GM12878 (cell line): ENCODE measurements around the gene MGST3. TPM values are rescaled to one million over a fixed set of nuclear protein-coding genes. Genes with fewer than 3 reads are reported as not detected.

Experiments used
- ATAC-seq: fragments of 200-7000 bp; cut with Tn5 transposase; 3 replicates; pipeline ENCODE4 v1.9.1; 2020; ENCODE audit warnings: mild to moderate bottlenecking, moderate library complexity
- BruUV-seq: library from RNA; stranded (reverse); fragments of 400-500 nt; replicated peaks from 2 replicates; lab custom pipeline; 2021; lab: Mats Ljungman, UMichigan
- CTCF ChIA-PET: fragments of 300-600 bp; sonication (Branson Sonifier 250); formaldehyde crosslinking; extraction: SDS; loops from one replicate; lab custom pipeline; 2021; ENCODE audit warnings: inconsistent platforms; lab: Yijun Ruan, JAX
- POLR2A ChIA-PET: fragments of 350-600 bp; formaldehyde crosslinking; extraction: SDS; loops from one replicate; lab custom pipeline; 2021; ENCODE audit warnings: inconsistent platforms; lab: Charles Lee
- RAD21 ChIA-PET: fragments of 300-600 bp; sonication (Branson Sonifier 250); formaldehyde crosslinking; loops from one replicate; lab custom pipeline; 2023; ENCODE audit warnings: antibody characterized with exemption; ENCODE audit not compliant: unreplicated experiment; lab: Charles Lee
- SMC1A ChIA-PET: fragments of 300-600 bp; sonication (Branson Sonifier 250); formaldehyde crosslinking; loops from one replicate; lab custom pipeline; 2023; ENCODE audit not compliant: unreplicated experiment, uncharacterized antibody; lab: Charles Lee
- DNase-seq: peaks from one replicate; pipeline ENCODE4 v3.0.0-alpha.2; 2011; ENCODE audit warnings: low read depth, low spot score
- FAIRE-seq: peaks from 3 replicates; lab custom pipeline; 2011; peaks lifted over from hg19 to GRCh38; lab: Jason Lieb, UNC
- H2AFZ ChIP-seq: 2 replicates; pipeline ENCODE4 v1.6.0; 2011; ENCODE audit warnings: low read depth, low read length, control low read depth; ENCODE audit not compliant: control insufficient read depth
- H3K27ac ChIP-seq: 2 replicates; pipeline ENCODE4 v1.5.1; 2011; ENCODE audit warnings: control low read depth; ENCODE audit not compliant: control insufficient read depth, insufficient read depth
- H3K27me3 ChIP-seq, 2 experiments: replicated peaks in 1 of 2; 2 replicates each; pipeline versions ENCODE4 v1.6.0 to v1.6.1; 2011; ENCODE audit warnings: low read length in 1 of 2; ENCODE audit not compliant: control insufficient read depth in 2 of 2, insufficient read depth in 2 of 2
- H3K36me3 ChIP-seq, 2 experiments: 2 replicates each; pipeline ENCODE4 v1.5.1; 2011; ENCODE audit warnings: low read length in 1 of 2; ENCODE audit not compliant: control insufficient read depth in 2 of 2, insufficient read depth in 2 of 2
- H3K4me1 ChIP-seq: 2 replicates; pipeline ENCODE4 v1.6.1; 2011; ENCODE audit warnings: mild to moderate bottlenecking, low read length, moderate library complexity, mixed read lengths; ENCODE audit not compliant: control insufficient read depth, insufficient read depth
- H3K4me2 ChIP-seq: 2 replicates; pipeline ENCODE4 v1.6.0; 2011; ENCODE audit warnings: control low read depth; ENCODE audit not compliant: control insufficient read depth, insufficient read depth
- H3K4me3 ChIP-seq: fragments of 200-600 bp; sonication (generic); 2 replicates; pipeline ENCODE4 v1.5.1; 2016
- H3K79me2 ChIP-seq: 2 replicates; pipeline ENCODE4 v1.6.0; 2011; ENCODE audit warnings: low read length; ENCODE audit not compliant: control insufficient read depth, insufficient read depth
- H3K9ac ChIP-seq: 2 replicates; pipeline ENCODE4 v1.8.0; 2011; ENCODE audit warnings: low read length, control low read depth, mixed read lengths; ENCODE audit not compliant: control insufficient read depth, insufficient read depth
- H3K9me3 ChIP-seq: replicated peaks from 3 replicates; pipeline ENCODE4 v1.5.1; 2011; ENCODE audit warnings: mild to moderate bottlenecking, low read length; ENCODE audit not compliant: control insufficient read depth, insufficient read depth
- H4K20me1 ChIP-seq: 2 replicates; pipeline ENCODE4 v1.6.0; 2011; ENCODE audit not compliant: control insufficient read depth, insufficient read depth
- HDAC6 ChIP-seq: fragments of 200-600 bp; sonication (generic); IDR thresholded peaks from one replicate; pipeline ENCODE4 v1.8.0; 2017; ENCODE audit warnings: antibody characterized with exemption; ENCODE audit not compliant: unreplicated experiment
- NFIC ChIP-seq: IDR thresholded peaks from 2 replicates; pipeline ENCODE4 v1.6.1; 2012; ENCODE audit warnings: low read depth, mild to moderate bottlenecking, inconsistent platforms, low read length, moderate library complexity
- PML ChIP-seq: IDR thresholded peaks from 2 replicates; pipeline ENCODE4 v1.6.1; 2012; ENCODE audit warnings: low read length, inconsistent platforms
- POU2F2 ChIP-seq: IDR thresholded peaks from 3 replicates; pipeline ENCODE4 v1.6.1; 2011; ENCODE audit warnings: low read depth, mild to moderate bottlenecking, low read length, borderline replicate concordance
- RB1 ChIP-seq: fragments of 450-650 bp; formaldehyde crosslinking; IDR thresholded peaks from 2 replicates; pipeline ENCODE4 v1.6.1; 2017; ENCODE audit warnings: mild to moderate bottlenecking, borderline replicate concordance
- RCOR1 ChIP-seq: conservative IDR thresholded peaks from 2 replicates; pipeline ENCODE4 v1.6.1; 2012; ENCODE audit warnings: low read depth, low read length, improper control_type of control experiment
- SIX5 ChIP-seq: IDR thresholded peaks from 2 replicates; pipeline ENCODE4 v1.6.1; 2011; ENCODE audit warnings: mild to moderate bottlenecking, low read depth, low read length, moderate library complexity; ENCODE audit not compliant: severe bottlenecking
- SMARCA5 ChIP-seq: fragments of 450-650 bp; IDR thresholded peaks from 2 replicates; pipeline ENCODE4 v1.6.1; 2017; ENCODE audit warnings: mild to moderate bottlenecking
- SREBF1 ChIP-seq: IDR thresholded peaks from 2 replicates; pipeline ENCODE4 v1.6.1; 2012; ENCODE audit warnings: mild to moderate bottlenecking, low read length
- TAF1 ChIP-seq: IDR thresholded peaks from 2 replicates; pipeline ENCODE4 v1.6.1; 2011; ENCODE audit warnings: mild to moderate bottlenecking, low read depth, low read length, borderline replicate concordance
- TARDBP ChIP-seq: IDR thresholded peaks from 2 replicates; pipeline ENCODE4 v1.6.1; 2016; ENCODE audit warnings: borderline replicate concordance
- YBX1 ChIP-seq: fragments of 450-650 bp; IDR thresholded peaks from 2 replicates; pipeline ENCODE4 v1.6.1; 2016; ENCODE audit warnings: antibody characterized with exemption
- ZNF217 ChIP-seq: fragments of 450-650 bp; IDR thresholded peaks from 2 replicates; pipeline ENCODE4 v1.6.1; 2017; ENCODE audit warnings: antibody characterized with exemption, mild to moderate bottlenecking
- ZNF592 ChIP-seq: fragments of 450-650 bp; IDR thresholded peaks from 2 replicates; pipeline ENCODE4 v1.6.1; 2017; ENCODE audit warnings: mild to moderate bottlenecking, moderate library complexity
- WGBS: methylation state at CpG from one replicate; pipeline ENCODE4 v1.1.6; 2016; ENCODE audit warnings: low lambda C conversion rate; ENCODE audit not compliant: insufficient replicate concordance, insufficient coverage; ENCODE audit errors: missing lambda C conversion rate; 5-methylcytosine and 5-hydroxymethylcytosine counted together
- in situ Hi-C: fragments of 300-500 bp; cut with MboI; formaldehyde crosslinking; loops from 9 replicates; pipeline ENCODE4 v1.14.3; 2018; ENCODE audit warnings: mixed read lengths
- intact Hi-C: fragments of 100-400 bp; cut with micrococcal nuclease; formaldehyde crosslinking; loops from one replicate; pipeline ENCODE4 v1.14.2; 2022; ENCODE audit not compliant: unreplicated experiment
- polyA plus RNA-seq, 11 experiments: library from polyadenylated mRNA; depleted of rRNA in 4 of 11; unstranded in 6 of 11; stranded (reverse) in 5 of 11; fragments of >200 nt; fragmentation: Nextera tagmentation in 4 of 11; fragmentation: Illumina TruSeq in 1 of 11; extraction: Ambion mirVana in 4 of 11; extraction: Trizol in 1 of 11; gene quantifications; 1 replicate in 1 of 11; 2 replicates in 10 of 11; pipeline versions ENCODE4 v1.2.1 to v1.2.3, GENCODE V29; 2011 to 2016; ENCODE audit warnings: inconsistent platforms in 2 of 11, missing spikeins in 2 of 11, low read depth in 1 of 11
- total RNA-seq, 4 experiments: library from RNA; depleted of rRNA in 3 of 4; stranded (reverse); fragments of >200 nt in 3 of 4; fragmentation: Illumina TruSeq in 1 of 4; extraction: Trizol in 1 of 4; gene quantifications; 2 replicates each; pipeline versions ENCODE4 v1.2.1 to v1.2.3, GENCODE V29; 2013 to 2021
- TF ChIP-seq, protein P1 (sequence below): fragments of 450-650 bp; IDR thresholded peaks from 2 replicates; pipeline ENCODE4 v1.6.1; 2018; ENCODE audit warnings: borderline replicate concordance, mild to moderate bottlenecking; ENCODE audit not compliant: partially characterized antibody
- TF ChIP-seq, protein P2 (sequence below): IDR thresholded peaks from 2 replicates; pipeline ENCODE4 v1.6.1; 2011; ENCODE audit warnings: borderline replicate concordance, low read depth, mild to moderate bottlenecking, moderate library complexity, low read length; ENCODE audit not compliant: insufficient read depth, poor library complexity, severe bottlenecking

Gene MGST3
- total and polyA plus RNA-seq, 10 of the 15 experiments (the other 5 are each of a cell fraction or from before 2014, with no cell fraction given) = 37.3 to 145 (median 68.8) TPM

GRCh38 chr1:165581926-165582325 lies 49.1 kb upstream of the MGST3 start:
- ATAC-seq = no peak
- BruUV-seq = no TSS peak

More at GRCh38 chr1:165581926-165582325, 49.1 kb upstream of the MGST3 start:
- in situ Hi-C loops (no loop called here), intact Hi-C loops (no loop called here)
- POLR2A ChIA-PET = no interaction called here
- Histone ChIP-seq H2AFZ (no peak overlapping the region), H3K4me3 (no peak overlapping the region), H3K4me2 (no peak overlapping the region), H3K36me3 (no peaks in the 10 kb centered on the region), H3K4me1 (no peaks in the 10 kb centered on the region), H3K9ac (no peak overlapping the region), H3K27me3 (peaks cover 0 to 3% of the 10 kb centered on the region in 2 experiments; a peak in 1 of 4 replicates), H4K20me1 (no peaks in the 10 kb centered on the region), H3K27ac (no peak overlapping the region), H3K79me2 (no peaks in the 10 kb centered on the region), H3K9me3 (no peaks in the 10 kb centered on the region)
- CTCF ChIA-PET = no interaction called here
- RAD21 ChIA-PET = no interaction called here
- SMC1A ChIA-PET = no interaction called here
- DNase-seq = no peak
- 91% methylated on average over 25 of the region's 25 CpGs for WGBS
- FAIRE-seq = no peak
- TF ChIP-seq ZNF217 (no peak), TARDBP (no peak), HDAC6 (no peak), NFIC (no peak), RB1 (no peak), SREBF1 (no peak), YBX1 (no peak), SMARCA5 (no peak), PML (no peak), POU2F2 (no peak), RCOR1 (no peak), TAF1 (no peak), SIX5 (no peak), ZNF592 (no peak)
- TF ChIP-seq, protein P1, sequence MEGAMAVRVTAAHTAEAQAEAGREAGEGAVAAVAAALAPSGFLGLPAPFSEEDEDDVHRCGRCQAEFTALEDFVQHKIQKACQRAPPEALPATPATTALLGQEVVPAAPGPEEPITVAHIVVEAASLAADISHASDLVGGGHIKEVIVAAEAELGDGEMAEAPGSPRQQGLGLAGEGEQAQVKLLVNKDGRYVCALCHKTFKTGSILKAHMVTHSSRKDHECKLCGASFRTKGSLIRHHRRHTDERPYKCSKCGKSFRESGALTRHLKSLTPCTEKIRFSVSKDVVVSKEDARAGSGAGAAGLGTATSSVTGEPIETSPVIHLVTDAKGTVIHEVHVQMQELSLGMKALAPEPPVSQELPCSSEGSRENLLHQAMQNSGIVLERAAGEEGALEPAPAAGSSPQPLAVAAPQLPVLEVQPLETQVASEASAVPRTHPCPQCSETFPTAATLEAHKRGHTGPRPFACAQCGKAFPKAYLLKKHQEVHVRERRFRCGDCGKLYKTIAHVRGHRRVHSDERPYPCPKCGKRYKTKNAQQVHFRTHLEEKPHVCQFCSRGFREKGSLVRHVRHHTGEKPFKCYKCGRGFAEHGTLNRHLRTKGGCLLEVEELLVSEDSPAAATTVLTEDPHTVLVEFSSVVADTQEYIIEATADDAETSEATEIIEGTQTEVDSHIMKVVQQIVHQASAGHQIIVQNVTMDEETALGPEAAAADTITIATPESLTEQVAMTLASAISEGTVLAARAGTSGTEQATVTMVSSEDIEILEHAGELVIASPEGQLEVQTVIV = no peak
- TF ChIP-seq, protein P2, sequence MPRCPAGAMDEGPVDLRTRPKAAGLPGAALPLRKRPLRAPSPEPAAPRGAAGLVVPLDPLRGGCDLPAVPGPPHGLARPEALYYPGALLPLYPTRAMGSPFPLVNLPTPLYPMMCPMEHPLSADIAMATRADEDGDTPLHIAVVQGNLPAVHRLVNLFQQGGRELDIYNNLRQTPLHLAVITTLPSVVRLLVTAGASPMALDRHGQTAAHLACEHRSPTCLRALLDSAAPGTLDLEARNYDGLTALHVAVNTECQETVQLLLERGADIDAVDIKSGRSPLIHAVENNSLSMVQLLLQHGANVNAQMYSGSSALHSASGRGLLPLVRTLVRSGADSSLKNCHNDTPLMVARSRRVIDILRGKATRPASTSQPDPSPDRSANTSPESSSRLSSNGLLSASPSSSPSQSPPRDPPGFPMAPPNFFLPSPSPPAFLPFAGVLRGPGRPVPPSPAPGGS = no peak
- TF ChIP-seq, all 136 proteins: peak for 0
